WI38 (cell line): ENCODE data around the gene TNFAIP8L3.

Experiments used
- H3K4me3 ChIP-seq: 2 replicates; pipeline ENCODE4 v1.5.1; 2011; ENCODE audit warnings: low read depth, mild to moderate bottlenecking, control low read depth, low read length
- TF ChIP-seq, protein P1 (sequence below): IDR thresholded peaks from 2 replicates; pipeline ENCODE4 v1.5.1; 2012; ENCODE audit warnings: low read depth, mild to moderate bottlenecking, control low read depth, low read length

Gene TNFAIP8L3

GRCh38 chr15:51062736-51063135, 32.0 kb downstream of the TNFAIP8L3 start:
- H3K4me3 ChIP-seq: no peak overlapping the region
- TF ChIP-seq, protein P1, sequence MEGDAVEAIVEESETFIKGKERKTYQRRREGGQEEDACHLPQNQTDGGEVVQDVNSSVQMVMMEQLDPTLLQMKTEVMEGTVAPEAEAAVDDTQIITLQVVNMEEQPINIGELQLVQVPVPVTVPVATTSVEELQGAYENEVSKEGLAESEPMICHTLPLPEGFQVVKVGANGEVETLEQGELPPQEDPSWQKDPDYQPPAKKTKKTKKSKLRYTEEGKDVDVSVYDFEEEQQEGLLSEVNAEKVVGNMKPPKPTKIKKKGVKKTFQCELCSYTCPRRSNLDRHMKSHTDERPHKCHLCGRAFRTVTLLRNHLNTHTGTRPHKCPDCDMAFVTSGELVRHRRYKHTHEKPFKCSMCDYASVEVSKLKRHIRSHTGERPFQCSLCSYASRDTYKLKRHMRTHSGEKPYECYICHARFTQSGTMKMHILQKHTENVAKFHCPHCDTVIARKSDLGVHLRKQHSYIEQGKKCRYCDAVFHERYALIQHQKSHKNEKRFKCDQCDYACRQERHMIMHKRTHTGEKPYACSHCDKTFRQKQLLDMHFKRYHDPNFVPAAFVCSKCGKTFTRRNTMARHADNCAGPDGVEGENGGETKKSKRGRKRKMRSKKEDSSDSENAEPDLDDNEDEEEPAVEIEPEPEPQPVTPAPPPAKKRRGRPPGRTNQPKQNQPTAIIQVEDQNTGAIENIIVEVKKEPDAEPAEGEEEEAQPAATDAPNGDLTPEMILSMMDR: no peak

- TF ChIP-seq, protein P1: no peak
- no peak overlapping the region for H3K4me3 ChIP-seq
Measured at GRCh38 chr15:51060030-51060673, 34.6 kb downstream of the TNFAIP8L3 start.

GRCh38 chr15:51054535-51054934, 40.2 kb downstream of the TNFAIP8L3 start:
- TF ChIP-seq, protein P1: no peak
- H3K4me3 ChIP-seq: no peak overlapping the region

DNA sequence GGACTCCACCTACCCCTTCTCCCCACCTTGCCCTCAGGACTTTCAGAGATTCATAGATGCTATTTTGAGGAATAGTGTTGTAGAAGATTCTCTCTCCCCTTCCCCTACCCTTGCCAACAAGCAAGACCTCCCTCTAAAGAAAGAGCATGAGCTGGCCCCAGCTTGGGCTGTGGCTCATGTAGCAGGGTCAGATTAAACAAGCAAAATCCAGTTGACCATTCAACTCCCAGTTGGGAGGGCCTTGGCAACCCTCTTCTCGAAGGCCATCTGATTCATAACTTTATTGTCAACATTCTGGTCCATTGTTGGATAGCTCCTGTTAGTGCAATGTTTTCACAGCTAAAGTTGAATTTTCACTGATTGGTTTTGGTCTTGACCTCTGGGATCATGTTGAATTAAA, 41.1 kb downstream of the TNFAIP8L3 start:
- no peak overlapping the region for H3K4me3 ChIP-seq
- TF ChIP-seq, protein P1: no peak

GRCh38 chr15:51051776-51052175, 42.9 kb downstream of the TNFAIP8L3 start:
- H3K4me3 ChIP-seq: no peak overlapping the region
- TF ChIP-seq, protein P1: no peak

GRCh38 chr15:51049081-51049480, 45.6 kb downstream of the TNFAIP8L3 start:
- TF ChIP-seq, protein P1: no peak

GRCh38 chr15:51048308-51048707, 46.4 kb downstream of the TNFAIP8L3 start:
- TF ChIP-seq, protein P1: no peak
- no peak overlapping the region for H3K4me3 ChIP-seq

More at GRCh38 chr15:51049081-51049480, 45.6 kb downstream of the TNFAIP8L3 start:
- no peak overlapping the region for H3K4me3 ChIP-seq
